ENCODE results near the gene OR8G1. TPM values are rescaled to one million over a fixed set of nuclear protein-coding genes. Genes with fewer than 3 reads are reported as not detected.

OR8G1 gene
- total RNA-seq, 1 experiment from 2014 or later, result not detected

DNA sequence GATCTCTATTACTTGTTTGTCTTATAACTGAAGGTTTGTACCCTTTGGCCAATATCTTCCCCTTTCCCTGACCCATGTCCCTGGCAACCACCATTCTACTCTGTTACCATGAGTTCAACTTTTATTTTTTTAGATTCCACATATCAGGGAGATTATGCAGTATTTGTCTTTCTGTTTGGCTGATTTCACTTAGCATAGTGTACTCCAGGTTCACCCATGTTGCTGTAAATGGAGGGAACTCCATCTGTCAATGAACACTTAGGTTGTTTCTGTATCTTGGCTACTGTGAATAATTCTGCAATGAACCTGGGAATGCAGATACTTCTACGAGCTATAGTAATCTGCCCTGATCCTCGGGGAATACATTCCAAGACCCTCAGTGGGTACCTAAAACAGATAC is 42.9 kb upstream of the OR8G1 start:
- H3K36me3 ChIP-seq (ENCODE audit: control insufficient read depth, insufficient read depth, low read length), result no peaks in the 10 kb centered on the region
- ChIA-PET POLR2A (no interaction called here), CTCF (no interaction called here)
- no peak overlapping the region for H3K4me3 ChIP-seq (ENCODE audit: low read depth in 2 of 2, low read length in 2 of 2)
- intact Hi-C loops (cut with micrococcal nuclease; ENCODE audit: unreplicated experiment) (no loop called here), in situ Hi-C loops (cut with HindIII; ENCODE audit: low pct_unique_long_range_greater_than_20kb, low sequenced_read_pairs) (no loop called here)
- BruUV-seq (replicated peaks), result no TSS peak
- TF ChIP-seq SIN3A (IDR thresholded peaks at IDR 0.05; ENCODE audit: borderline replicate concordance, insufficient read depth, low read depth, low read length) (no peak), TCF7L2 (IDR thresholded peaks at IDR 0.05; ENCODE audit: low read depth, low read length) (no peak), REST (IDR thresholded peaks at IDR 0.05; ENCODE audit: insufficient read depth in 1 of 2, low read depth in 2 of 2, low read length in 1 of 2) (no peak), POLR2AphosphoS5 (IDR thresholded peaks at IDR 0.05; ENCODE audit: low read depth, low read length) (no peak)
- TF ChIP-seq, protein P1, sequence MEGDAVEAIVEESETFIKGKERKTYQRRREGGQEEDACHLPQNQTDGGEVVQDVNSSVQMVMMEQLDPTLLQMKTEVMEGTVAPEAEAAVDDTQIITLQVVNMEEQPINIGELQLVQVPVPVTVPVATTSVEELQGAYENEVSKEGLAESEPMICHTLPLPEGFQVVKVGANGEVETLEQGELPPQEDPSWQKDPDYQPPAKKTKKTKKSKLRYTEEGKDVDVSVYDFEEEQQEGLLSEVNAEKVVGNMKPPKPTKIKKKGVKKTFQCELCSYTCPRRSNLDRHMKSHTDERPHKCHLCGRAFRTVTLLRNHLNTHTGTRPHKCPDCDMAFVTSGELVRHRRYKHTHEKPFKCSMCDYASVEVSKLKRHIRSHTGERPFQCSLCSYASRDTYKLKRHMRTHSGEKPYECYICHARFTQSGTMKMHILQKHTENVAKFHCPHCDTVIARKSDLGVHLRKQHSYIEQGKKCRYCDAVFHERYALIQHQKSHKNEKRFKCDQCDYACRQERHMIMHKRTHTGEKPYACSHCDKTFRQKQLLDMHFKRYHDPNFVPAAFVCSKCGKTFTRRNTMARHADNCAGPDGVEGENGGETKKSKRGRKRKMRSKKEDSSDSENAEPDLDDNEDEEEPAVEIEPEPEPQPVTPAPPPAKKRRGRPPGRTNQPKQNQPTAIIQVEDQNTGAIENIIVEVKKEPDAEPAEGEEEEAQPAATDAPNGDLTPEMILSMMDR (IDR thresholded peaks at IDR 0.05), result no peak
- H3K27me3 ChIP-seq (ENCODE audit: control insufficient read depth, insufficient read depth, low read length), result no peaks in the 10 kb centered on the region
- no peak for DNase-seq (ENCODE audit: low read depth, low spot score)
- no peaks in the 10 kb centered on the region for H3K9me3 ChIP-seq (ENCODE audit: control insufficient read depth, insufficient read depth, low read depth, low read length)
- ATAC-seq, result no peak
- H3K4me1 ChIP-seq (ENCODE audit: control insufficient read depth, insufficient read depth, low read length), result no peaks in the 10 kb centered on the region
- no peak overlapping the region for H3K27ac ChIP-seq (ENCODE audit: low read length)

DNA sequence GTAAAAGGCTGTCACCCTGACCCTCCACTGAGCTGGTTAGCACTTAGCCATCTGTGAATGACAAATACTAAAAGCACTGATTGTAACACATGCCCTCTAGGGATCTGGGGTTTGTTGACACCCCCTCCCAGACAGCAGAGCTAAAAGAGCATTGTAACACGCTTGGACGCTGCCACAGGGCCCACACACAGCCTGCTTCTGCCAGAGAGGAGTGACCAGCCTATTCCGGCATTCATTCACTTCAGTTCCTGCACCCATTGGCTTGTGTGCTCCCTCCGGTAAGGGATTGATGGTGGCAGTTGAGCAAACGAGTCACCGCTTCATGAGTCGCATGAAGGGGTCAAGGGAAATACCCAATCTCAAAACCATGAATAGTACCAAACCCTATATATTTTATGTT is 42.0 kb upstream of the OR8G1 start:
- no peak overlapping the region for H3K27ac ChIP-seq (ENCODE audit: low read length)
- ChIA-PET POLR2A (no interaction called here), CTCF (no interaction called here)
- intact Hi-C loops (cut with micrococcal nuclease; ENCODE audit: unreplicated experiment), result no loop called here
- ATAC-seq (no peak), DNase-seq (ENCODE audit: low read depth, low spot score) (no peak)
- no peaks in the 10 kb centered on the region for H3K36me3 ChIP-seq (ENCODE audit: control insufficient read depth, insufficient read depth, low read length)
- no peaks in the 10 kb centered on the region for H3K4me1 ChIP-seq (ENCODE audit: control insufficient read depth, insufficient read depth, low read length)
- H3K27me3 ChIP-seq (ENCODE audit: control insufficient read depth, insufficient read depth, low read length), result no peaks in the 10 kb centered on the region
- no TSS peak for BruUV-seq (replicated peaks)
- H3K9me3 ChIP-seq (ENCODE audit: control insufficient read depth, insufficient read depth, low read depth, low read length), result no peaks in the 10 kb centered on the region
- no peak overlapping the region for H3K4me3 ChIP-seq (ENCODE audit: low read depth in 2 of 2, low read length in 2 of 2)
- TF ChIP-seq TCF7L2 (IDR thresholded peaks at IDR 0.05; ENCODE audit: low read depth, low read length) (no peak), POLR2AphosphoS5 (IDR thresholded peaks at IDR 0.05; ENCODE audit: low read depth, low read length) (no peak), REST (IDR thresholded peaks at IDR 0.05; ENCODE audit: insufficient read depth in 1 of 2, low read depth in 2 of 2, low read length in 1 of 2) (no peak), SIN3A (IDR thresholded peaks at IDR 0.05; ENCODE audit: borderline replicate concordance, insufficient read depth, low read depth, low read length) (no peak)
- TF ChIP-seq, protein P1 (IDR thresholded peaks at IDR 0.05), result no peak
- in situ Hi-C loops (cut with HindIII; ENCODE audit: low pct_unique_long_range_greater_than_20kb, low sequenced_read_pairs), result no loop called here

Measured in Panc1 (cell line).